GM12878 (cell line): ENCODE measurements around the gene C2orf69. TPM values are rescaled to one million over a fixed set of nuclear protein-coding genes. Genes with fewer than 3 reads are reported as not detected.

Experiments used
- ATAC-seq: fragments of 200-7000 bp; cut with Tn5 transposase; 3 replicates; pipeline ENCODE4 v1.9.1; 2020; ENCODE audit warnings: mild to moderate bottlenecking, moderate library complexity
- BruUV-seq: library from RNA; stranded (reverse); fragments of 400-500 nt; replicated peaks from 2 replicates; lab custom pipeline; 2021; lab: Mats Ljungman, UMichigan
- CTCF ChIA-PET: fragments of 300-600 bp; sonication (Branson Sonifier 250); formaldehyde crosslinking; extraction: SDS; loops from one replicate; lab custom pipeline; 2021; ENCODE audit warnings: inconsistent platforms; lab: Yijun Ruan, JAX
- POLR2A ChIA-PET: fragments of 350-600 bp; formaldehyde crosslinking; extraction: SDS; loops from one replicate; lab custom pipeline; 2021; ENCODE audit warnings: inconsistent platforms; lab: Charles Lee
- RAD21 ChIA-PET: fragments of 300-600 bp; sonication (Branson Sonifier 250); formaldehyde crosslinking; loops from one replicate; lab custom pipeline; 2023; ENCODE audit warnings: antibody characterized with exemption; ENCODE audit not compliant: unreplicated experiment; lab: Charles Lee
- SMC1A ChIA-PET: fragments of 300-600 bp; sonication (Branson Sonifier 250); formaldehyde crosslinking; loops from one replicate; lab custom pipeline; 2023; ENCODE audit not compliant: unreplicated experiment, uncharacterized antibody; lab: Charles Lee
- DNase-seq: peaks from one replicate; pipeline ENCODE4 v3.0.0-alpha.2; 2011; ENCODE audit warnings: low read depth, low spot score
- FAIRE-seq: peaks from 3 replicates; lab custom pipeline; 2011; peaks lifted over from hg19 to GRCh38; lab: Jason Lieb, UNC
- H2AFZ ChIP-seq: 2 replicates; pipeline ENCODE4 v1.6.0; 2011; ENCODE audit warnings: low read depth, low read length, control low read depth; ENCODE audit not compliant: control insufficient read depth
- H3K27ac ChIP-seq: 2 replicates; pipeline ENCODE4 v1.5.1; 2011; ENCODE audit warnings: control low read depth; ENCODE audit not compliant: control insufficient read depth, insufficient read depth
- H3K27me3 ChIP-seq, 2 experiments: replicated peaks in 1 of 2; 2 replicates each; pipeline versions ENCODE4 v1.6.0 to v1.6.1; 2011; ENCODE audit warnings: low read length in 1 of 2; ENCODE audit not compliant: control insufficient read depth in 2 of 2, insufficient read depth in 2 of 2
- H3K36me3 ChIP-seq, 2 experiments: 2 replicates each; pipeline ENCODE4 v1.5.1; 2011; ENCODE audit warnings: low read length in 1 of 2; ENCODE audit not compliant: control insufficient read depth in 2 of 2, insufficient read depth in 2 of 2
- H3K4me1 ChIP-seq: 2 replicates; pipeline ENCODE4 v1.6.1; 2011; ENCODE audit warnings: mild to moderate bottlenecking, low read length, moderate library complexity, mixed read lengths; ENCODE audit not compliant: control insufficient read depth, insufficient read depth
- H3K4me2 ChIP-seq: 2 replicates; pipeline ENCODE4 v1.6.0; 2011; ENCODE audit warnings: control low read depth; ENCODE audit not compliant: control insufficient read depth, insufficient read depth
- H3K4me3 ChIP-seq: fragments of 200-600 bp; sonication (generic); 2 replicates; pipeline ENCODE4 v1.5.1; 2016
- H3K79me2 ChIP-seq: 2 replicates; pipeline ENCODE4 v1.6.0; 2011; ENCODE audit warnings: low read length; ENCODE audit not compliant: control insufficient read depth, insufficient read depth
- H3K9ac ChIP-seq: 2 replicates; pipeline ENCODE4 v1.8.0; 2011; ENCODE audit warnings: low read length, control low read depth, mixed read lengths; ENCODE audit not compliant: control insufficient read depth, insufficient read depth
- H3K9me3 ChIP-seq: replicated peaks from 3 replicates; pipeline ENCODE4 v1.5.1; 2011; ENCODE audit warnings: mild to moderate bottlenecking, low read length; ENCODE audit not compliant: control insufficient read depth, insufficient read depth
- H4K20me1 ChIP-seq: 2 replicates; pipeline ENCODE4 v1.6.0; 2011; ENCODE audit not compliant: control insufficient read depth, insufficient read depth
- BHLHE40 ChIP-seq, 2 experiments: fragments of 450-650 bp in 1 of 2; IDR thresholded peaks; 2 replicates each; pipeline ENCODE4 v1.6.1; 2011 to 2017; ENCODE audit warnings: low read depth in 2 of 2, borderline replicate concordance in 1 of 2, improper control_type of control experiment in 1 of 2, low read length in 1 of 2, mild to moderate bottlenecking in 1 of 2
- CBX5 ChIP-seq: sonication (generic); IDR thresholded peaks from 2 replicates; pipeline ENCODE4 v1.6.1; 2016; ENCODE audit warnings: low read depth, moderate library complexity, mild to moderate bottlenecking, inconsistent platforms
- FOXK2 ChIP-seq: fragments of 450-650 bp; IDR thresholded peaks from 2 replicates; pipeline ENCODE4 v1.6.1; 2017; ENCODE audit warnings: mild to moderate bottlenecking, moderate library complexity
- GABPA ChIP-seq: IDR thresholded peaks from 2 replicates; pipeline ENCODE4 v1.6.1; 2014; ENCODE audit warnings: antibody characterized with exemption, low read depth, mild to moderate bottlenecking, inconsistent platforms
- HCFC1 ChIP-seq: fragments of 150-350 bp; IDR thresholded peaks from 2 replicates; pipeline ENCODE4 v1.6.1; 2014; ENCODE audit warnings: low read length
- HDAC2 ChIP-seq: fragments of 200-600 bp; sonication (generic); IDR thresholded peaks from 2 replicates; pipeline ENCODE4 v1.6.1; 2017
- IKZF1 ChIP-seq: fragments of 450-650 bp; conservative IDR thresholded peaks from 2 replicates; pipeline ENCODE4 v1.6.1; 2017; ENCODE audit warnings: antibody characterized with exemption, mild to moderate bottlenecking
- IRF3 ChIP-seq: fragments of 450-650 bp; IDR thresholded peaks from 2 replicates; pipeline ENCODE4 v1.6.1; 2014; ENCODE audit warnings: mild to moderate bottlenecking
- KLF5 ChIP-seq: fragments of 450-650 bp; IDR thresholded peaks from 2 replicates; pipeline ENCODE4 v1.6.1; 2014; ENCODE audit warnings: mild to moderate bottlenecking; ENCODE audit not compliant: partially characterized antibody
- NFYA ChIP-seq: IDR thresholded peaks from 2 replicates; pipeline ENCODE4 v1.6.1; 2011; ENCODE audit warnings: low read depth, mild to moderate bottlenecking, low read length, improper control_type of control experiment, borderline replicate concordance
- POLR2AphosphoS5 ChIP-seq: IDR thresholded peaks from 2 replicates; pipeline ENCODE4 v1.6.1; 2011; ENCODE audit warnings: mild to moderate bottlenecking, low read length, inconsistent platforms
- POU2F2 ChIP-seq: IDR thresholded peaks from 3 replicates; pipeline ENCODE4 v1.6.1; 2011; ENCODE audit warnings: low read depth, mild to moderate bottlenecking, low read length, borderline replicate concordance
- RAD51 ChIP-seq: fragments of 450-650 bp; IDR thresholded peaks from 2 replicates; pipeline ENCODE4 v1.6.1; 2016; ENCODE audit warnings: moderate library complexity, mild to moderate bottlenecking, inconsistent platforms
- RFX5 ChIP-seq: IDR thresholded peaks from 2 replicates; pipeline ENCODE4 v1.6.1; 2011; ENCODE audit warnings: low read depth, low read length, improper control_type of control experiment
- SMARCA5 ChIP-seq: fragments of 450-650 bp; IDR thresholded peaks from 2 replicates; pipeline ENCODE4 v1.6.1; 2017; ENCODE audit warnings: mild to moderate bottlenecking
- SPI1 ChIP-seq: IDR thresholded peaks from 2 replicates; pipeline ENCODE4 v1.6.1; 2011; ENCODE audit warnings: low read depth, mild to moderate bottlenecking, low read length, moderate library complexity, borderline replicate concordance; ENCODE audit not compliant: insufficient read depth
- SUPT20H ChIP-seq: IDR thresholded peaks from 2 replicates; pipeline ENCODE4 v1.6.1; 2011; ENCODE audit warnings: low read depth, mild to moderate bottlenecking, low read length, moderate library complexity, borderline replicate concordance; ENCODE audit not compliant: control insufficient read depth
- TBL1XR1 ChIP-seq: IDR thresholded peaks from 2 replicates; pipeline ENCODE4 v1.6.1; 2012; ENCODE audit warnings: low read depth, low read length, improper control_type of control experiment
- WGBS: methylation state at CpG from one replicate; pipeline ENCODE4 v1.1.6; 2016; ENCODE audit warnings: low lambda C conversion rate; ENCODE audit not compliant: insufficient replicate concordance, insufficient coverage; ENCODE audit errors: missing lambda C conversion rate; 5-methylcytosine and 5-hydroxymethylcytosine counted together
- in situ Hi-C: fragments of 300-500 bp; cut with MboI; formaldehyde crosslinking; loops from 9 replicates; pipeline ENCODE4 v1.14.3; 2018; ENCODE audit warnings: mixed read lengths
- intact Hi-C: fragments of 100-400 bp; cut with micrococcal nuclease; formaldehyde crosslinking; loops from one replicate; pipeline ENCODE4 v1.14.2; 2022; ENCODE audit not compliant: unreplicated experiment
- polyA plus RNA-seq, 11 experiments: library from polyadenylated mRNA; depleted of rRNA in 4 of 11; unstranded in 6 of 11; stranded (reverse) in 5 of 11; fragments of >200 nt; fragmentation: Nextera tagmentation in 4 of 11; fragmentation: Illumina TruSeq in 1 of 11; extraction: Ambion mirVana in 4 of 11; extraction: Trizol in 1 of 11; gene quantifications; 1 replicate in 1 of 11; 2 replicates in 10 of 11; pipeline versions ENCODE4 v1.2.1 to v1.2.3, GENCODE V29; 2011 to 2016; ENCODE audit warnings: inconsistent platforms in 2 of 11, missing spikeins in 2 of 11, low read depth in 1 of 11
- total RNA-seq, 4 experiments: library from RNA; depleted of rRNA in 3 of 4; stranded (reverse); fragments of >200 nt in 3 of 4; fragmentation: Illumina TruSeq in 1 of 4; extraction: Trizol in 1 of 4; gene quantifications; 2 replicates each; pipeline versions ENCODE4 v1.2.1 to v1.2.3, GENCODE V29; 2013 to 2021

The C2orf69 gene
- total and polyA plus RNA-seq, 10 of the 15 experiments (the other 5 are each of a cell fraction or from before 2014, with no cell fraction given): 6.3 to 20.3 (median 11.1) TPM

GRCh38 chr2:199968126-199968525, 57.0 kb downstream of the C2orf69 start:
- H2AFZ ChIP-seq: no peak overlapping the region
- no peak for DNase-seq
- no peaks in the 10 kb centered on the region for H4K20me1 ChIP-seq
- in situ Hi-C loops (no loop called here), intact Hi-C loops (no loop called here)
- H3K79me2 ChIP-seq: no peaks in the 10 kb centered on the region
- H3K27me3 ChIP-seq: no peaks in the 10 kb centered on the region
- no peaks in the 10 kb centered on the region for H3K9me3 ChIP-seq
- H3K27ac ChIP-seq: no peak overlapping the region
- WGBS: 78% methylated on average over 1 of the region's 1 CpG
- TSS peak; percentile 7 for BruUV-seq
- ChIA-PET RAD21 (no interaction called here), POLR2A (no interaction called here), SMC1A (interaction anchor here (0.7 kb wide), 1 partner anchor 45 kb away, joined by 3 read pairs; no protein-coding TSS in a partner anchor), CTCF (interaction anchor here (0.6 to 1.5 kb wide), 4 partner anchors 19 to 735 kb away, joined by 3 to 4 read pairs (median 4); no protein-coding TSS in a partner anchor)
- no peak for ATAC-seq
- H3K4me3 ChIP-seq: no peak overlapping the region
- TF ChIP-seq SPI1: peak; percentile 78
- no peak for TF ChIP-seq TBL1XR1
- FAIRE-seq: no peak
- H3K36me3 ChIP-seq: peaks cover 0 to 6% of the 10 kb centered on the region in 2 experiments; a peak in 2 of 4 replicates
- H3K4me2 ChIP-seq: no peak overlapping the region
- H3K4me1 ChIP-seq: no peaks in the 10 kb centered on the region
- H3K9ac ChIP-seq: no peak overlapping the region

GRCh38 chr2:199972088-199972626, 61.1 kb downstream of the C2orf69 start:
- DNase-seq: no peak
- no TSS peak for BruUV-seq
- ChIA-PET POLR2A (no interaction called here), CTCF (interaction anchor here (0.9 to 5.1 kb wide), 3 partner anchors 509 to 512 kb away, joined by 3 to 41 read pairs (median 4); no protein-coding TSS in a partner anchor)
- TF ChIP-seq TBL1XR1 (no peak), HDAC2 (no peak), POLR2AphosphoS5 (no peak), RFX5 (no peak), POU2F2 (no peak), SUPT20H (no peak), HCFC1 (no peak), IRF3 (no peak), GABPA (no peak), BHLHE40 (IDR thresholded peaks at IDR 0.05; ENCODE audit: borderline replicate concordance in 1 of 2, low read depth in 2 of 2, low read length in 1 of 2) (no peak), IKZF1 (no peak), FOXK2 (no peak), KLF5 (no peak), CBX5 (no peak), NFYA (no peak), RAD51 (no peak), SMARCA5 (no peak)
- TF ChIP-seq, all 136 proteins: peak for 0
- no peak overlapping the region for H3K4me2 ChIP-seq
- no peak overlapping the region for H2AFZ ChIP-seq
- no peaks in the 10 kb centered on the region for H4K20me1 ChIP-seq
- whole genome bisulfite sequencing: 91% methylated on average over 6 of the region's 6 CpGs
- ATAC-seq (no peak), FAIRE-seq (no peak)
- no peak overlapping the region for H3K27ac ChIP-seq
- no peaks in the 10 kb centered on the region for H3K27me3 ChIP-seq
- intact Hi-C loops (no loop called here), in situ Hi-C loops (loop anchor here (10.0 kb wide), 1 partner anchor 733 kb away; no protein-coding TSS in a partner anchor)
- H3K9ac ChIP-seq: no peak overlapping the region
- H3K4me1 ChIP-seq: no peaks in the 10 kb centered on the region
- no peaks in the 10 kb centered on the region for H3K79me2 ChIP-seq
- no peaks in the 10 kb centered on the region for H3K9me3 ChIP-seq
- ChIA-PET SMC1A (no interaction called here), RAD21 (interaction anchor here (0.6 kb wide), 2 partner anchors 286 to 511 kb away, joined by 3 read pairs; no protein-coding TSS in a partner anchor)
- no peak overlapping the region for H3K4me3 ChIP-seq
- H3K36me3 ChIP-seq: no peaks in the 10 kb centered on the region
